ENCODE data around the gene TMEM178B. TPM values are rescaled to one million over a fixed set of nuclear protein-coding genes. Genes with fewer than 3 reads are reported as not detected.

Gene TMEM178B
- total RNA-seq, 1 experiment from 2014 or later: not detected

DNA sequence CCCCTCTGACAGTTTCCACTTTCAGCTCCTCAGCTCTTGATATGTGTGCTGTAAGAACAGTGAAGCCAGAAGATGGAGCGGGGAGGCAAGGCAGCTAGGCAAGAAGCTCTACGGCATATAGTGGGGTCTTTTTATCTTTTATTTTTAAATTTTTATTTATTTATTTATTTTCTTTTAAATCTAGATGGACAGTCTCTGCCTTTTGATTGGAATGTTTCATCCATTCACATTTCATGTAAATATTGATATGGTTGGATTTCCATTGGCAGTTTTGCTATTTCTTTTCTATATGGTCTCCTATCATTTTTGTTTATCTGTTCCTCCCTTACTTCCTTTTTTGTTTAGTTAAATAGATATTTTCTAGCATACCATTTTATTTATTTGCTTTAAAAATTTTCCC lies 183.7 kb downstream of the TMEM178B start:
- H3K4me3 Mint-ChIP-seq (ENCODE audit: unreplicated experiment): no peak overlapping the region
- DNase-seq (ENCODE audit: unreplicated experiment): no peak
- no TSS peak for BruUV-seq (replicated peaks)
- H3K9me3 Mint-ChIP-seq (ENCODE audit: unreplicated experiment): peaks cover 33% of the 10 kb centered on the region
- CTCF ChIA-PET: interaction anchor here (0.6 to 1.1 kb wide), 2 partner anchors 225 to 249 kb away, joined by 3 to 4 read pairs; no protein-coding TSS in a partner anchor
- TF ChIP-seq, protein P1, sequence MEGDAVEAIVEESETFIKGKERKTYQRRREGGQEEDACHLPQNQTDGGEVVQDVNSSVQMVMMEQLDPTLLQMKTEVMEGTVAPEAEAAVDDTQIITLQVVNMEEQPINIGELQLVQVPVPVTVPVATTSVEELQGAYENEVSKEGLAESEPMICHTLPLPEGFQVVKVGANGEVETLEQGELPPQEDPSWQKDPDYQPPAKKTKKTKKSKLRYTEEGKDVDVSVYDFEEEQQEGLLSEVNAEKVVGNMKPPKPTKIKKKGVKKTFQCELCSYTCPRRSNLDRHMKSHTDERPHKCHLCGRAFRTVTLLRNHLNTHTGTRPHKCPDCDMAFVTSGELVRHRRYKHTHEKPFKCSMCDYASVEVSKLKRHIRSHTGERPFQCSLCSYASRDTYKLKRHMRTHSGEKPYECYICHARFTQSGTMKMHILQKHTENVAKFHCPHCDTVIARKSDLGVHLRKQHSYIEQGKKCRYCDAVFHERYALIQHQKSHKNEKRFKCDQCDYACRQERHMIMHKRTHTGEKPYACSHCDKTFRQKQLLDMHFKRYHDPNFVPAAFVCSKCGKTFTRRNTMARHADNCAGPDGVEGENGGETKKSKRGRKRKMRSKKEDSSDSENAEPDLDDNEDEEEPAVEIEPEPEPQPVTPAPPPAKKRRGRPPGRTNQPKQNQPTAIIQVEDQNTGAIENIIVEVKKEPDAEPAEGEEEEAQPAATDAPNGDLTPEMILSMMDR (IDR thresholded peaks at IDR 0.05; ENCODE audit: unreplicated experiment): no peak
- no peak overlapping the region for H3K27ac Mint-ChIP-seq (ENCODE audit: low read depth, unreplicated experiment)
- peaks cover 7% of the 10 kb centered on the region for H3K36me3 Mint-ChIP-seq (ENCODE audit: insufficient read depth, unreplicated experiment)
- POLR2A ChIA-PET: no interaction called here
- no peaks in the 10 kb centered on the region for H3K27me3 Mint-ChIP-seq (ENCODE audit: insufficient read depth, unreplicated experiment)
- no peaks in the 10 kb centered on the region for H3K4me1 Mint-ChIP-seq (ENCODE audit: insufficient read depth, unreplicated experiment)
- intact Hi-C loops (cut with micrococcal nuclease): no loop called here

DNA sequence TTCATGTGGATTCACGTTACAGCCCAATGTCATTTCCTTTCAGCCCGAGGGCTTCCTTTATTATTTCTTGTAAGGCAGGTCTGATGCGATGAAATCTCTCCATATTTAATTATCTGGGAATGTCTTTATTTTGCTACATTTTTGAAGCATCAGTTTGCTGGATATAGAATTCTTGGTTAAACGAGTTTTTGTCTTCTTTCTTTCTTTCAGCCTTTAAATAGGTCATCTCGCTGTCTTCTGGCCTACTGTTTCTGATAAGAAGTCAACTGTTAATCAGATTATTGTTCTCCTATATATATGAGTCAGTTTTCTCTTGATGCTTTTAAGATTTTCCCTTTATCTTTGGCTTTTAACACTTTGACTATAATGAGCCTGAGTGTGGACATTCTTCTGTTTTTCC lies 184.7 kb downstream of the TMEM178B start:
- Mint-ChIP-seq H3K4me1 (ENCODE audit: insufficient read depth, unreplicated experiment) (no peaks in the 10 kb centered on the region), H3K27me3 (ENCODE audit: insufficient read depth, unreplicated experiment) (no peaks in the 10 kb centered on the region), H3K36me3 (ENCODE audit: insufficient read depth, unreplicated experiment) (peaks cover 7% of the 10 kb centered on the region), H3K9me3 (ENCODE audit: unreplicated experiment) (peaks cover 33% of the 10 kb centered on the region), H3K4me3 (ENCODE audit: unreplicated experiment) (no peak overlapping the region), H3K27ac (ENCODE audit: low read depth, unreplicated experiment) (no peak overlapping the region)
- ChIA-PET CTCF (interaction anchor here (0.8 kb wide), 1 partner anchor 17 kb away, joined by 3 read pairs; no protein-coding TSS in a partner anchor), POLR2A (no interaction called here)
- TF ChIP-seq, protein P1 (IDR thresholded peaks at IDR 0.05; ENCODE audit: unreplicated experiment): no peak
- DNase-seq (ENCODE audit: unreplicated experiment): no peak
- intact Hi-C loops (cut with micrococcal nuclease): no loop called here
- BruUV-seq (replicated peaks): no TSS peak

DNA sequence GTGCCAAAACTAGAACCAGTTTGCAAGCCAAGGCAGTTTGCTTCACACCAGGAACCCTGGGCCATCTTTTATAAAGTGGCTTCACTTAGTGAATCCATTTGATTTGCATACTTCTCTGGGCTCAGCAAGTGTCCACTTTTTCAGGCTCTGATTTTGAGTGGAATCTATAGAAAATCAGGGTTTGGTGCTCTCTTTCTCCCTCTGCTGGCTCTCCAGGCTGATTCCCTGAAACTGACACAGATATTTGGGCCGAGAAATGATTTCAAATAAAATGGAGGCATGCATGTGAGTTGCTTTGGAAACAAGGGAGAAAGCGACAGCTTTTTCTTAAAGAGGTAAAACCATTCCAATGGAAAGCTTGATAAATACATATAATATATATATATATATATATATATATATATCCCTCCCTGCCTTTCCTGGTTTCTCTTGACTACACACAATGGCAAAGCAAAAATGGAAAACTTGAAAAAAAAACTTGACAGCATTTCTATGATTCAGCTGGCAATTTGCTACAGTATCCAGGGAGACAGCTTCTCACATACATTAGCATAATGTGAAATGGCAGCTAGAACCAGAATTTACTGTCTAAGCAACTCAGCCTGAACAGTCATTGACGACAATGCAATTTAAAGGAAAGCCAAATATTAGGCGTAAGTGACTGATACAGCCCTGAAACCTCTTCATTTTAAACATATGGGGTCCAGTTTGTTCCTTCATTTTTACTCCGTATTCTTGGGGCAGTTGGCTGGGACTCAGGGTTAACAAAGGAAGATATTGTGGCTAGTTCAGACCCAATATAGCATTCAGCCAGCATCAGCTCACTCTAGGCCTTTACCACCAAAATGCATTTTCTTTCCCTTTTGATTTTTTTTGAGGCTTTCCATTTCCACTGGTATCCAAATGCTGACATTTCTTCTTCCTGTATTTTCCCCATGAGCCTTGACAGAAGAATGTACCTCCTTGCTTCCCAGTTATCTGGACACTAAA lies 188.5 kb downstream of the TMEM178B start:
- Mint-ChIP-seq H3K4me3 (ENCODE audit: unreplicated experiment) (no peak overlapping the region), H3K36me3 (ENCODE audit: insufficient read depth, unreplicated experiment) (no peaks in the 10 kb centered on the region), H3K27ac (ENCODE audit: low read depth, unreplicated experiment) (no peak overlapping the region), H3K27me3 (ENCODE audit: insufficient read depth, unreplicated experiment) (no peaks in the 10 kb centered on the region), H3K4me1 (ENCODE audit: insufficient read depth, unreplicated experiment) (no peaks in the 10 kb centered on the region), H3K9me3 (ENCODE audit: unreplicated experiment) (peaks cover 15% of the 10 kb centered on the region)
- CTCF ChIA-PET: interaction anchor here (0.5 to 1.3 kb wide), 9 partner anchors 9 to 593 kb away, joined by 3 to 4 read pairs (median 3); no protein-coding TSS in a partner anchor
- intact Hi-C loops (cut with micrococcal nuclease): no loop called here
- no peak for DNase-seq (ENCODE audit: unreplicated experiment)
- TF ChIP-seq, protein P1 (IDR thresholded peaks at IDR 0.05; ENCODE audit: unreplicated experiment): peak; percentile 10
- POLR2A ChIA-PET: no interaction called here
- BruUV-seq (replicated peaks): no TSS peak

DNA sequence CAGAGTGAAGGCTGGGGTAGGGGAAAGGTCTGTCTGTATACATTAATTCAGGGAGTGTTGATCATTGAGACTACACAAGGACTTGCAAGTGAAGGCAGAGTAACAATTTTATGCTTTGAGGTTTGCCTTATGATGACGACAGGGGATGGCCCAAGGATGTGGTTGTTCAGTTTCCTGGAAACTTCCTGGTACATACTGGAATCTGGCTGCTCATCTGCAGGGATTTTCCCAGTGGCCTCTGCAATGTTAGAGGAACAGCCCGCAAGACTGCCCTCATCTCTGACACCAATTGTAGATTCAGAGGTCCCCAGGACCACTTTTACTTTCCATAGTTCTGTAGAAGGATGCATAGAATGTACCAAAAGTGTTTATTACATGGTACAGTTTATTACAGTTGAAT lies 189.6 kb downstream of the TMEM178B start:
- no peak for DNase-seq (ENCODE audit: unreplicated experiment)
- no TSS peak for BruUV-seq (replicated peaks)
- H3K27ac Mint-ChIP-seq (ENCODE audit: low read depth, unreplicated experiment): no peak overlapping the region
- TF ChIP-seq, protein P1 (IDR thresholded peaks at IDR 0.05; ENCODE audit: unreplicated experiment): no peak
- no peaks in the 10 kb centered on the region for H3K36me3 Mint-ChIP-seq (ENCODE audit: insufficient read depth, unreplicated experiment)
- peaks cover 13% of the 10 kb centered on the region for H3K9me3 Mint-ChIP-seq (ENCODE audit: unreplicated experiment)
- POLR2A ChIA-PET: no interaction called here
- H3K27me3 Mint-ChIP-seq (ENCODE audit: insufficient read depth, unreplicated experiment): no peaks in the 10 kb centered on the region
- no peaks in the 10 kb centered on the region for H3K4me1 Mint-ChIP-seq (ENCODE audit: insufficient read depth, unreplicated experiment)
- CTCF ChIA-PET: no interaction called here
- no peak overlapping the region for H3K4me3 Mint-ChIP-seq (ENCODE audit: unreplicated experiment)
- intact Hi-C loops (cut with micrococcal nuclease): no loop called here
